Erythroblast (primary cell): ENCODE data around the gene ACTR2.
A peak's percentile ranks its signal among the peaks of the same experiment; 100 is the strongest.
"Not testable (repeated sequence)": the region's sequence is repeated elsewhere in the genome, so short reads cannot be mapped to it uniquely, and the experiment has no call there.

Source experiments
- DNase-seq, 2 experiments: peaks; one replicate each; lab custom pipeline; 2025; lab: John Stamatoyannopoulos, UW
- GATA1 ChIP-seq: IDR thresholded peaks from 2 replicates; pipeline ENCODE4 v1.6.1; 2011; ENCODE audit warnings: low read depth, mild to moderate bottlenecking, control low read depth, low read length, moderate library complexity
- POLR2A ChIP-seq: IDR thresholded peaks from 2 replicates; pipeline ENCODE4 v1.6.1; 2011; ENCODE audit warnings: mild to moderate bottlenecking, low read length

ACTR2 gene

GRCh38 chr2:65227456-65228262 lies at the start of gene ACTR2:
Gene ACTR2, plus strand, starts transcription at chr2:65227831. Its CDS starts 79 bp downstream, at chr2:65227910.
- TF ChIP-seq GATA1 (no peak), POLR2A (peak; percentile 93)
- DNase-seq, result peak; percentile 97

GRCh38 chr2:65182570-65182969 lies 45.1 kb upstream of the ACTR2 start:
- DNase-seq, result no peak
- no peak for TF ChIP-seq GATA1
- TF ChIP-seq POLR2A, result no peak

GRCh38 chr2:65183406-65183805 lies 44.2 kb upstream of the ACTR2 start:
- not testable (repeated sequence) for DNase-seq

GRCh38 chr2:65185012-65185411 lies 42.6 kb upstream of the ACTR2 start:
- TF ChIP-seq GATA1 (no peak), POLR2A (no peak)
- no peak for DNase-seq

- TF ChIP-seq POLR2A (no peak), GATA1 (no peak)
- DNase-seq, result no peak
Measured at GRCh38 chr2:65186093-65186868, 41.4 kb upstream of the ACTR2 start.

- TF ChIP-seq GATA1 (no peak), POLR2A (no peak)
Measured at GRCh38 chr2:65186872-65187851, 40.5 kb upstream of the ACTR2 start.

GRCh38 chr2:65193446-65193845 lies 34.2 kb upstream of the ACTR2 start:
- TF ChIP-seq GATA1 (no peak), POLR2A (no peak)

More at GRCh38 chr2:65186872-65187851, 40.5 kb upstream of the ACTR2 start:
- peak; percentile 64 to 76 for DNase-seq

GRCh38 chr2:65198737-65199136 lies 28.9 kb upstream of the ACTR2 start:
- TF ChIP-seq GATA1 (no peak), POLR2A (no peak)
- DNase-seq, result no peak

More at GRCh38 chr2:65193446-65193845, 34.2 kb upstream of the ACTR2 start:
- DNase-seq, result no peak

GRCh38 chr2:65199166-65199565 lies 28.5 kb upstream of the ACTR2 start:
- DNase-seq, result no peak
- TF ChIP-seq POLR2A (no peak), GATA1 (no peak)

GRCh38 chr2:65199891-65200290 lies 27.7 kb upstream of the ACTR2 start:
- no peak for TF ChIP-seq POLR2A
- TF ChIP-seq GATA1, result no peak
- no peak for DNase-seq

- peak; percentile 26 to 36 for DNase-seq
- TF ChIP-seq GATA1 (no peak), POLR2A (no peak)
Measured at GRCh38 chr2:65204461-65205210, 23.0 kb upstream of the ACTR2 start.

- no peak for DNase-seq
- no peak for TF ChIP-seq GATA1
- TF ChIP-seq POLR2A, result no peak
Measured at GRCh38 chr2:65212115-65212514, 15.5 kb upstream of the ACTR2 start.
